Renal cortex interstitium (tissue), 15 donors: ENCODE data around the gene TBC1D3I. TPM values are rescaled to one million over a fixed set of nuclear protein-coding genes. Genes with fewer than 3 reads are reported as not detected.
"Not testable (repeated sequence)": the region's sequence is repeated elsewhere in the genome, so short reads cannot be mapped to it uniquely, and the experiment has no call there.

Experiments used
- DNase-seq, 11 donors: peaks; one replicate each; pipeline ENCODE4 v3.0.0-alpha.2; 2013; ENCODE audit warnings: low read depth in 9 of 11, low spot score in 4 of 11; ENCODE audit errors: extremely low read depth in 1 of 11
- long read RNA-seq, 16 experiments: transcript quantifications; one replicate each; lab custom pipeline, GENCODE V29; 2026
- polyA plus RNA-seq, 3 donors: library from polyadenylated mRNA; unstranded; fragments of 120-200 nt; gene quantifications; one replicate each; pipeline ENCODE4 v1.2.1, GENCODE V29; 2013; ENCODE audit not compliant: insufficient read length in 3 of 3

The TBC1D3I gene
- polyA plus RNA-seq: 1 to 10 TPM in 1 of 3 donors, under 1 TPM in 1, not detected in 1; 0.92 to 3.3 TPM
- long read RNA-seq, donor 1: 0 reads
- long read RNA-seq, donor 2: 0 reads
- long read RNA-seq, donor 3: 0 reads
- long read RNA-seq, donor 4: 0 reads
- long read RNA-seq, donor 5: 0 reads
- long read RNA-seq, donor 6: 0 reads
- long read RNA-seq, donor 7: 0 reads
- long read RNA-seq, donor 8: 0 reads
- long read RNA-seq, donor 9: 0 reads
- long read RNA-seq, donor 10: 0 reads
- long read RNA-seq, donor 11: 0 reads
- long read RNA-seq, donor 12: 0 reads
- long read RNA-seq, donor 13: 0 reads
- long read RNA-seq, donor 14: 0 reads
- long read RNA-seq, donor 15: 0 reads
- long read RNA-seq, donor 16: 0 reads

GRCh38 chr17:36264470-36264869 is at the start of gene TBC1D3I:
Gene TBC1D3I, minus strand, starts transcription at chr17:36264570. Its CDS starts 1,585 bp downstream, at chr17:36262985.
- DNase-seq: not testable (repeated sequence)

- DNase-seq: not testable (repeated sequence)
These were observed 30.8 kb upstream of the TBC1D3I start for GRCh38 chr17:36295161-36295560.

- DNase-seq: not testable (repeated sequence)
These were observed 25.7 kb upstream of the TBC1D3I start for GRCh38 chr17:36289965-36290612.

GRCh38 chr17:36284219-36284618 is 19.8 kb upstream of the TBC1D3I start:
- DNase-seq: not testable (repeated sequence)

- not testable (repeated sequence) for DNase-seq
These were observed 18.9 kb upstream of the TBC1D3I start for GRCh38 chr17:36283256-36283655.

- DNase-seq: not testable (repeated sequence)
These were observed 22.3 kb downstream of the TBC1D3I start for GRCh38 chr17:36242046-36242445.

- DNase-seq: not testable (repeated sequence)
These were observed 34.7 kb downstream of the TBC1D3I start for GRCh38 chr17:36229644-36230043.

- not testable (repeated sequence) for DNase-seq
These were observed 41.4 kb downstream of the TBC1D3I start for GRCh38 chr17:36222967-36223366.

- not testable (repeated sequence) for DNase-seq
These were observed 42.7 kb downstream of the TBC1D3I start for GRCh38 chr17:36221581-36222100.

- DNase-seq: not testable (repeated sequence)
These were observed 43.4 kb downstream of the TBC1D3I start for GRCh38 chr17:36220737-36221580.

- not testable (repeated sequence) for DNase-seq
These were observed 44.8 kb downstream of the TBC1D3I start for GRCh38 chr17:36219556-36219955.

- DNase-seq: not testable (repeated sequence)
These were observed 48.7 kb downstream of the TBC1D3I start for GRCh38 chr17:36215406-36216308.

GRCh38 chr17:36214918-36215317 is 49.5 kb downstream of the TBC1D3I start:
- DNase-seq: no peak

- DNase-seq: no peak
These were observed 50.7 kb downstream of the TBC1D3I start for GRCh38 chr17:36213695-36214094.

- no peak for DNase-seq
These were observed 51.4 kb downstream of the TBC1D3I start for GRCh38 chr17:36212966-36213365.

GRCh38 chr17:36212272-36212605 is 52.1 kb downstream of the TBC1D3I start:
- DNase-seq: no peak

- not testable (repeated sequence) for DNase-seq
These were observed 52.7 kb downstream of the TBC1D3I start for GRCh38 chr17:36211484-36212271.
